Sigmoid colon (tissue), 7 donors: ENCODE data around the gene AQP1. TPM values are rescaled to one million over a fixed set of nuclear protein-coding genes. Genes with fewer than 3 reads are reported as not detected.

ENCODE experiments used
- DNase-seq: peaks from one replicate; pipeline ENCODE4 v3.0.0-alpha.2; 2019
- H3K27ac ChIP-seq, 4 donors: fragments of 200-600 bp; sonication (generic); one replicate each; pipeline ENCODE4 v1.5.1; 2016 to 2019; ENCODE audit warnings: mild to moderate bottlenecking in 1 of 4
- H3K27me3 ChIP-seq, 3 donors: fragments of 200-600 bp; sonication (generic); one replicate each; pipeline ENCODE4 v1.5.1; 2019; ENCODE audit warnings: mild to moderate bottlenecking in 1 of 3
- H3K36me3 ChIP-seq, 4 donors: fragments of 200-600 bp; sonication (generic); one replicate each; pipeline ENCODE4 v1.5.1; 2016 to 2019
- H3K4me1 ChIP-seq, 4 donors: fragments of 200-600 bp; sonication (generic); one replicate each; pipeline ENCODE4 v1.5.1; 2017 to 2019
- H3K4me3 ChIP-seq, 4 donors: fragments of 200-600 bp; sonication (generic); one replicate each; pipeline ENCODE4 v1.5.1; 2017 to 2019; ENCODE audit warnings: mild to moderate bottlenecking in 2 of 4, moderate library complexity in 1 of 4
- H3K9me3 ChIP-seq, 4 donors: fragments of 200-600 bp in 3 of 4; sonication (generic) in 3 of 4; one replicate each; pipeline versions ENCODE4 v1.5.1 to v1.6.1; 2013 to 2019
- EP300 ChIP-seq, 4 donors: sonication (generic); formaldehyde crosslinking; IDR thresholded peaks; one replicate each; pipeline ENCODE4 v1.6.1; 2017; ENCODE audit warnings: antibody characterized with exemption in 4 of 4
- POLR2A ChIP-seq, 2 donors: fragments of 450-650 bp; IDR thresholded peaks; one replicate each; pipeline ENCODE4 v1.6.1; 2016; ENCODE audit warnings: antibody characterized with exemption in 2 of 2, mild to moderate bottlenecking in 2 of 2, moderate library complexity in 2 of 2
- POLR2AphosphoS5 ChIP-seq, 4 donors: sonication (generic); formaldehyde crosslinking; IDR thresholded peaks; one replicate each; pipeline ENCODE4 v1.6.1; 2017; ENCODE audit warnings: antibody characterized with exemption in 4 of 4
- WGBS, 2 donors: extraction: QIAGEN DNeasy Blood & Tissue Kit; methylation state at CpG; one replicate each; pipeline ENCODE4 v1.1.7; 2013; 5-methylcytosine and 5-hydroxymethylcytosine counted together
- intact Hi-C: fragments of 100-400 bp; cut with DNase I; formaldehyde crosslinking; loops from one replicate; pipeline ENCODE4 v1.15.1; 2023
- polyA plus RNA-seq, 3 donors: library from polyadenylated mRNA; stranded (reverse); fragments of 200-250 nt; gene quantifications; one replicate each; pipeline ENCODE4 v1.2.3, GENCODE V29; 2013
- total RNA-seq, 4 donors: library from RNA; depleted of rRNA; stranded (reverse); fragments of >200 nt; gene quantifications; one replicate each; pipeline ENCODE4 v1.1.0, GENCODE V29; 2016
- TF ChIP-seq, protein P1 (sequence below), 4 experiments: fragments of 450-650 bp in 3 of 4; fragments of 200-600 bp in 1 of 4; IDR thresholded peaks; one replicate each; pipeline ENCODE4 v1.5.1; 2016 to 2019; ENCODE audit warnings: antibody characterized with exemption in 4 of 4, mild to moderate bottlenecking in 3 of 4, moderate library complexity in 2 of 4
- donor health status: healthy with polysubstance abuse.
- donor health status: Bipolar disorder and iron deficiency.
- donor health status: healthy.

Gene AQP1
- total and polyA plus RNA-seq, 7 donors = 3.7 to 191 (median 66.0) TPM

DNA sequence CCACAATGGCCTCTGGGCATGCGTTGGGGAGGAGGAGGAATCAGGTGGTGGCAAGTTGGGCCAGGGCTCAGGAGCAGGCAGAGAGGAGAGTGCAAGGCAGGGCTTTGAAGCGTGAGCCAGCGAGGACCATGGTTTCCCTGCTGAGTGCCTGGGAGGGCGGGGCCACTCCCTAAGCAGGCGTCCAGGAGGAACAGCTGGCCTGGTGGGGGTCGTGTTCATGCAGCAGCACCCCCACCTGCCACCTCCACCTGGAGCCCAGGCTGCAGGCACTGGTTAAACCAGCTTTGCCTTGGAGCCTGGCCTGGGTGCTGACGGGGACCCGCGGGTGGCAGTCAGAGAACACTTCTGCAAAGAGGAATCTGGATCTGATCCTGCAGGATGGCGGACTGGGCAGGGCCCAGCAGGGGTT lies 24.2 kb upstream of the AQP1 start:
- TF ChIP-seq POLR2A (IDR thresholded peaks at IDR 0.05) (no peak), POLR2AphosphoS5 (IDR thresholded peaks at IDR 0.05) (no peak), EP300 (IDR thresholded peaks at IDR 0.05) (no peak)
- TF ChIP-seq, protein P1, sequence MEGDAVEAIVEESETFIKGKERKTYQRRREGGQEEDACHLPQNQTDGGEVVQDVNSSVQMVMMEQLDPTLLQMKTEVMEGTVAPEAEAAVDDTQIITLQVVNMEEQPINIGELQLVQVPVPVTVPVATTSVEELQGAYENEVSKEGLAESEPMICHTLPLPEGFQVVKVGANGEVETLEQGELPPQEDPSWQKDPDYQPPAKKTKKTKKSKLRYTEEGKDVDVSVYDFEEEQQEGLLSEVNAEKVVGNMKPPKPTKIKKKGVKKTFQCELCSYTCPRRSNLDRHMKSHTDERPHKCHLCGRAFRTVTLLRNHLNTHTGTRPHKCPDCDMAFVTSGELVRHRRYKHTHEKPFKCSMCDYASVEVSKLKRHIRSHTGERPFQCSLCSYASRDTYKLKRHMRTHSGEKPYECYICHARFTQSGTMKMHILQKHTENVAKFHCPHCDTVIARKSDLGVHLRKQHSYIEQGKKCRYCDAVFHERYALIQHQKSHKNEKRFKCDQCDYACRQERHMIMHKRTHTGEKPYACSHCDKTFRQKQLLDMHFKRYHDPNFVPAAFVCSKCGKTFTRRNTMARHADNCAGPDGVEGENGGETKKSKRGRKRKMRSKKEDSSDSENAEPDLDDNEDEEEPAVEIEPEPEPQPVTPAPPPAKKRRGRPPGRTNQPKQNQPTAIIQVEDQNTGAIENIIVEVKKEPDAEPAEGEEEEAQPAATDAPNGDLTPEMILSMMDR (IDR thresholded peaks at IDR 0.05) = no peak
- Histone ChIP-seq H3K4me3 (no peak overlapping the region), H3K27me3 (no peaks in the 10 kb centered on the region), H3K27ac (peak overlapping the region; percentile 63 to 75 (median 72)), H3K9me3 (no peaks in the 10 kb centered on the region), H3K36me3 (no peaks in the 10 kb centered on the region), H3K4me1 (peaks cover 0 to 41% (median 35%) of the 10 kb centered on the region in 4 donors)
- 67 to 73% methylated on average over 10 of the region's 10 CpGs for WGBS, 2 donors
- intact Hi-C loops = loop anchor here (5.0 kb wide), 1 partner anchor 85 kb away; no protein-coding TSS in a partner anchor
- DNase-seq = no peak

DNA sequence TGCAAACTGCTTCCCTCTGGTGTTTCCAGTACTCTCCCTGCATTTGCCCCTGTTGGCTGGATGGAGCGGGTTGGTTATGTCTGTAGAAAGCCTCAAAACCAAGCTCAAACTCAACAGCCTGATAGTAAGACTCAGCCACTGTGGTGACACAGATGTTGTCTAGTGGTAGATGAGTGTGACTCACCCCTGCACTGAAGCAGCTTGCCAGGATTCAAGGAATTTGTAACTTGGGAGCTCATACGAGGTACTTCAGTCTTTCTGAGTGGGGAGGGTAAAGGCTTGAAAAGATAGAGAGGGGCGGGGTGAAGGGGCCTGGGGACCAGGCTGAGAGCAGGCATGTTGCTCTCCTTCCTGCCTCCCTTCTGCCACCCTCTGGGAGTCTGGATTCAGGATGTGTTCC lies 22.9 kb upstream of the AQP1 start:
- Histone ChIP-seq H3K27me3 (no peaks in the 10 kb centered on the region), H3K27ac (peak overlapping the region; percentile 63 to 75 (median 72)), H3K4me3 (no peak overlapping the region), H3K4me1 (peaks cover 0 to 41% (median 35%) of the 10 kb centered on the region in 4 donors), H3K36me3 (no peaks in the 10 kb centered on the region), H3K9me3 (no peaks in the 10 kb centered on the region)
- 55 to 69% methylated on average over 3 of the region's 3 CpGs for WGBS, 2 donors
- intact Hi-C loops = loop anchor here (5.0 kb wide), 1 partner anchor 86 kb away; no protein-coding TSS in a partner anchor
- TF ChIP-seq, protein P1 (IDR thresholded peaks at IDR 0.05) = no peak
- TF ChIP-seq POLR2AphosphoS5 (IDR thresholded peaks at IDR 0.05) = no peak
- TF ChIP-seq EP300 (IDR thresholded peaks at IDR 0.05) = no peak
- no peak for TF ChIP-seq POLR2A (IDR thresholded peaks at IDR 0.05)
- DNase-seq = peak; percentile 79

DNA sequence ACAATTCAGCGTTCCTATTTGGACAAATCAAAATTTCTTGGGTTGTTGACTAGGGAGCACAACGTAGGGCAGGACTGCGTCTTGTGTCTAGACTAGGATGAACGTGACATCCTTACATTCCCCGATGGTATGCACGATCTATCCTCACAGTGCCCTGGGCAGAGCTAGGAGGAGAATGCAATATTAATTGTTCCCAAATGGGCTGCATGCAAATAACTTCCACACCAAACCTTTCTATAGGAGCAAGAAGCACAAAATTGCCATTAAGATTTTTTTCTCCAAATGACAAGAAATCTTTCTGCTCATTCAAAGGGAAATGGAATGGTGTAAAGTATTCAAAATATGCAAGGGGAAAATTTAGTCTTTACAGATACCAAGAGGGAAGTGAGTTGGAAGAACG lies 21.4 kb upstream of the AQP1 start:
- Histone ChIP-seq H3K4me3 (no peak overlapping the region), H3K36me3 (no peaks in the 10 kb centered on the region), H3K27me3 (no peaks in the 10 kb centered on the region), H3K27ac (no peak overlapping the region), H3K4me1 (peaks cover 0 to 41% (median 35%) of the 10 kb centered on the region in 4 donors), H3K9me3 (no peaks in the 10 kb centered on the region)
- intact Hi-C loops = no loop called here
- DNase-seq = no peak
- TF ChIP-seq, protein P1 (IDR thresholded peaks at IDR 0.05) = no peak
- TF ChIP-seq POLR2AphosphoS5 (IDR thresholded peaks at IDR 0.05) (no peak), POLR2A (IDR thresholded peaks at IDR 0.05) (no peak), EP300 (IDR thresholded peaks at IDR 0.05) (no peak)
- 96 to 98% methylated on average over 7 of the region's 7 CpGs for WGBS, 2 donors

DNA sequence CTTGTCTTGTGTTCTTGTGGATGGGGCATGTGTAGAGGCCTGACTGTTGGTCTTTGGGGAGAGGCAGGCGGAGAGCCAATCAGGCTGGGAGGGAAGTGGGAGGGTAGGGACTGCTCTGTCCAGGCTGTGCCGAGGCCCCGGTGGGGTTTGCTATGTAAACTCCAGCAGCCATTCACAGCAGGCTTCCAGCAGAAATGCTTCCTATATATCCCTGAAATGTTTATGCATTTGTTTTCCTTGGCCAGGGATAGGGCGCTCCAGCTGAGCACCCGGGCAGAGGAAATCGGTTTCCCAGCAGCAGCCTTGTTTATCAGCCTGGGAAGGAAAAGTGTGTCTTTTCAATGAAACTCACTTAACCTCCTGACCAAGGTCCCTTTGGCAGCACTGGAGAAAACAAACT lies 18.3 kb upstream of the AQP1 start:
- H3K36me3 ChIP-seq = no peaks in the 10 kb centered on the region
- TF ChIP-seq, protein P1 (IDR thresholded peaks at IDR 0.05) = no peak
- TF ChIP-seq POLR2AphosphoS5 (IDR thresholded peaks at IDR 0.05) (no peak), POLR2A (IDR thresholded peaks at IDR 0.05) (no peak), EP300 (IDR thresholded peaks at IDR 0.05) (no peak)
- 52 to 64% methylated on average over 6 of the region's 6 CpGs for WGBS, 2 donors
- no peak for DNase-seq
- intact Hi-C loops = no loop called here
- no peak overlapping the region for H3K4me3 ChIP-seq
- H3K27ac ChIP-seq = peak overlapping the region in 1 of 4 donors; percentile 51
- no peaks in the 10 kb centered on the region for H3K27me3 ChIP-seq
- peaks cover 0 to 20% (median 13%) of the 10 kb centered on the region in 4 donors for H3K4me1 ChIP-seq
- H3K9me3 ChIP-seq = no peaks in the 10 kb centered on the region

DNA sequence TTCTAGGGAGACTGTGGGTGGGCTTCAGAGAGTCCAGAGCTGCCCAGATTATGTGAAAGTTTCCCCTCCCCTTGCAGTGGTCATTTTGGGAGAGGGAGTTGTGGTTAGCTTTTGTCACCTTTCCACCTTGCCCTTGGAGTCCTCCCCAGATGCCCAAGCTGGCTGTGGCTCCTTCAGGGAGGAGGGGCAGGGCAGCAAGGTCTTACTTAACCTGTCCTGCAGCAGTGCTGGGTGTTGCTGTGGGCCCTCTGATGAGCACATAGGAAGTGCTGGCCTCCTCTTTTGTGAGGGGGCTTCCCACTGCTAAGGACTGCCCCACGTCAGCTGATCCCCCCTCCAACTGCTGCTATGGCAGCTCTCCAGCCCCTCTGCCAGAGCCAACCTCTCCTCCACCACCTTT lies 17.6 kb upstream of the AQP1 start:
- DNase-seq = no peak
- 76 to 79% methylated on average over 1 of the region's 1 CpG for WGBS, 2 donors
- H3K4me1 ChIP-seq = peaks cover 0 to 13% (median 7%) of the 10 kb centered on the region in 4 donors
- H3K36me3 ChIP-seq = no peaks in the 10 kb centered on the region
- no peak for TF ChIP-seq POLR2A (IDR thresholded peaks at IDR 0.05)
- TF ChIP-seq, protein P1 (IDR thresholded peaks at IDR 0.05) = no peak
- no peak for TF ChIP-seq EP300 (IDR thresholded peaks at IDR 0.05)
- TF ChIP-seq POLR2AphosphoS5 (IDR thresholded peaks at IDR 0.05) = no peak
- H3K9me3 ChIP-seq = no peaks in the 10 kb centered on the region
- peak overlapping the region in 1 of 4 donors; percentile 51 for H3K27ac ChIP-seq
- no peaks in the 10 kb centered on the region for H3K27me3 ChIP-seq
- intact Hi-C loops = no loop called here
- no peak overlapping the region for H3K4me3 ChIP-seq
